ENCODE measurements around the gene IL1R2. TPM values are rescaled to one million over a fixed set of nuclear protein-coding genes. Genes with fewer than 3 reads are reported as not detected.

Gene IL1R2
- total RNA-seq, 4 donors from 2014 or later: 12.2 to 207 (median 32.1) TPM

DNA sequence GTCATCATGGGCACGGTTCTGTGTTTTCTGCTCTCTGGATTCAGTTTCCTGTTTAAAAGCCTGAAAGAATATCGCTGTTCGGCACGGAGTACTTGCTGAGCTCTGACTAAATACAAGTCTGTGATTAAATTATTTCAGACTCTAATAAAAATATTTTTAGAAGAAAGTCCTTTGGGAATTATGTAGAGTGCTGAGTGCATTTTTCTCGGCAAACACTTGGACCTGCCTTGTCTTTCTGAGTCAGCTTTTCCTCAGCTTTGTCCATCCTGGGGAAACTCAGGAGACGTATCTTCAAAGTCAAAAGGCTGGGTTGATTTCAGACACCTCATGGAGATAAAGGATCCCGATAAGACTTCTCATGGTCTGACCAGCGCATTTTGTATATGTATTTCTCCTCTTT is 45.9 kb downstream of the IL1R2 start:
- TF ChIP-seq CTCF (IDR thresholded peaks at IDR 0.05): no peak
- ATAC-seq (ENCODE audit: low FRiP score): peak; percentile 74
- DNase-seq (ENCODE audit: low spot score): no peak

GRCh38 chr2:102040229-102040628 is 48.5 kb downstream of the IL1R2 start:
- TF ChIP-seq CTCF (IDR thresholded peaks at IDR 0.05): no peak
- no peak for ATAC-seq (ENCODE audit: low FRiP score)

GRCh38 chr2:102041351-102041750 is 49.6 kb downstream of the IL1R2 start:
- no peak for TF ChIP-seq CTCF (IDR thresholded peaks at IDR 0.05)
- ATAC-seq (ENCODE audit: low FRiP score): peak; percentile 63

More at GRCh38 chr2:102040229-102040628, 48.5 kb downstream of the IL1R2 start:
- DNase-seq (ENCODE audit: low spot score): no peak

GRCh38 chr2:102042196-102043081 is 50.7 kb downstream of the IL1R2 start:
- DNase-seq (ENCODE audit: low spot score) (no peak), ATAC-seq (ENCODE audit: low FRiP score) (no peak)
- TF ChIP-seq CTCF (IDR thresholded peaks at IDR 0.05): no peak

More at GRCh38 chr2:102041351-102041750, 49.6 kb downstream of the IL1R2 start:
- DNase-seq (ENCODE audit: low spot score): no peak

DNA sequence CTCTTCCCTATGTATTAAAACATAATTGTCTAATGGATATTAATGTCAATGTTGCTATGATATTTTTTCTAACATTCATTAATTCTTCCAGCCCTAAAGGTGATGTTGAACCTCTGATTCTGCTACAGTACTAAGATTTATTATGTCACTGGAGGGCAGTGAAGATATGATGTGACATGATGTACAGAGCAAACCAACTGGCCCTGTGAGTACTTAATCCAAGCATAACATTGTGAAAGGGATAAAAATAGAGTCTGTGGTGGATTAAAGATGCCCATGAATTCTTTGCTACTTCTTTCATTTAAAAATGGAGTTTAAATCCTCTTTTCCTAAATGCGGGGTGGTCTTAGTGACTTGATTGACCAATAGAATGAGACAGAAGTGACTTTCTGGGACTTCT is 51.8 kb downstream of the IL1R2 start:
- no peak for TF ChIP-seq CTCF (IDR thresholded peaks at IDR 0.05)
- DNase-seq (ENCODE audit: low spot score) (no peak), ATAC-seq (ENCODE audit: low FRiP score) (no peak)

DNA sequence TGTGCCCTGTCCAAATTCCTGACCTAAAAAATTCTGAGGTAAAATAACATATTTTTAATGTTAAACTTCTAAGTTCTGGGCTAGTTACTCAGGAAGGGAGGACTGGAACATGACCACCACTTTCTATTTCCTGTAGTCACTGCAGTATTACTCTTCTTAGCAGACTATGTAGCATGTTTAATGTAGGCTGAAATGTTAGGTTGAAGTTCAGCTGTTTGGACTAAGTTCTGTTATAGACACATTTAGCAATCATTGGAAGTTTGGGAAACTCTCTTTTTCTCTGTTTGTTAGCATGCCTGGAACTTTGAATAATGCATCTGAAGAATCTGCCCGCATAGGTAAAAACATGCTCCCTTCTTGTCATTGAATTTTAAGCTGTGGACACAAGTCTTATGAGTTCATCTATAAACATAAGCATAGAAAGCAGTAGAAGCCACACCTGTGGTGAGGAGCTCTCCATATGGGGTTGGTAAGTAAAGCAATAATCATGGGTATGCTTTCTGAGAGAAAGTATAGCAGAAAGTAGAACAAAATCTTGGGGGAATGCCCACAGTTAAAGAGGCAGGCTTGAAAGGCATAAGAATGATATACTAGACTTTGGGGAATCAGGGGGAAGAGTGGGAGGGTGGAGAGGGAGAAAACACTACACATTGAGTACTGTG is 52.6 kb downstream of the IL1R2 start:
- ATAC-seq (ENCODE audit: low FRiP score) (no peak), DNase-seq (ENCODE audit: low spot score) (no peak)
- no peak for TF ChIP-seq CTCF (IDR thresholded peaks at IDR 0.05)

All from omental fat pad (tissue), 4 donors.